ENCODE results near the gene ITPR3. TPM values are rescaled to one million over a fixed set of nuclear protein-coding genes. Genes with fewer than 3 reads are reported as not detected.

Gene ITPR3
- polyA plus RNA-seq, 1 donor (not counting 4 experiments of a cell fraction or from before 2014, with no cell fraction given) = 43.3 TPM

DNA sequence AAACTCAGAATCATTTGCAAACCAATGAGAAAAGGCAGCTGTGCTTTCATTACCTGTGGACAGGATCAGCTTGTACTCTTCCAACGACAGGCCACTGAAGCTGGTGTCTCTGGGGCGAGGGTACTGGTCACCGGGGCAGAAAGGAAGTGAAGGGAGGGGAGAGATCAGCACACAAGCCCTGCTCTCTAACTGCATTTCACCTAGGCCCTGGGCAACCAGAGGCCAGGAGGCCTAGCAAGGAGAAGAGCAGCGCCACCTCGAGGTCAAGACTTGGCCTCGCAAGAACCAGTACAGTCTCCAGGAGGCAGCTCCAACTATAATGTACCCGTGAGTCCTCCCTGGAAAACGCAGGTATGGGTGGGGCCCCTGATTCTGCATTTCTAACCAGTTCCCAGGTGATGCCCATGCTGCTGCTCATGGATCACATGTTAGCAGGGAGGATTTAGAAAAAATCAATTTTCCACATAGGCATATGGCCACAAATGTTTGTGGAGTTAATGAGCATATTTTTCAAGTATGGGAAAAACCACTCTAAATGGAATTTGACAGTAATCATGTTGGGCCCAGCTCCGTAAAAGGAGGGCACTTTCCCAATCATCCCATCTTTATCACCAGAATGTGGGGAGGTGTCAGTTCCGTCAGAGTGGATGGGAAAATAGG, 79.4 kb downstream of the ITPR3 start:
- FAIRE-seq (no peak), DNase-seq (ENCODE audit: low read depth, low spot score) (peak; percentile 61)
- H3K79me2 ChIP-seq (ENCODE audit: control insufficient read depth, insufficient read depth, low read length) = no peaks in the 10 kb centered on the region
- no peaks in the 10 kb centered on the region for H3K9me3 ChIP-seq (ENCODE audit: control insufficient read depth, low read depth, low read length)
- peaks cover 17 to 43% of the 10 kb centered on the region in 2 experiments for H3K36me3 ChIP-seq (ENCODE audit: control insufficient read depth in 2 of 2, extremely low read depth in 1 of 2, insufficient read depth in 2 of 2, low read length in 2 of 2)
- dilution Hi-C loops (cut with MboI; ENCODE audit: extremely low pct_ligation_motif_present, low sequenced_read_pairs) = no loop called here
- H3K4me1 ChIP-seq (ENCODE audit: control insufficient read depth, extremely low read depth, insufficient read depth, low read length) = peaks cover 41% of the 10 kb centered on the region
- no peak overlapping the region for H3K4me2 ChIP-seq (ENCODE audit: control insufficient read depth, extremely low read depth, insufficient read depth, low read depth, low read length)
- no peak overlapping the region for H2AFZ ChIP-seq (ENCODE audit: control insufficient read depth, low read length)
- TF ChIP-seq, protein P1, sequence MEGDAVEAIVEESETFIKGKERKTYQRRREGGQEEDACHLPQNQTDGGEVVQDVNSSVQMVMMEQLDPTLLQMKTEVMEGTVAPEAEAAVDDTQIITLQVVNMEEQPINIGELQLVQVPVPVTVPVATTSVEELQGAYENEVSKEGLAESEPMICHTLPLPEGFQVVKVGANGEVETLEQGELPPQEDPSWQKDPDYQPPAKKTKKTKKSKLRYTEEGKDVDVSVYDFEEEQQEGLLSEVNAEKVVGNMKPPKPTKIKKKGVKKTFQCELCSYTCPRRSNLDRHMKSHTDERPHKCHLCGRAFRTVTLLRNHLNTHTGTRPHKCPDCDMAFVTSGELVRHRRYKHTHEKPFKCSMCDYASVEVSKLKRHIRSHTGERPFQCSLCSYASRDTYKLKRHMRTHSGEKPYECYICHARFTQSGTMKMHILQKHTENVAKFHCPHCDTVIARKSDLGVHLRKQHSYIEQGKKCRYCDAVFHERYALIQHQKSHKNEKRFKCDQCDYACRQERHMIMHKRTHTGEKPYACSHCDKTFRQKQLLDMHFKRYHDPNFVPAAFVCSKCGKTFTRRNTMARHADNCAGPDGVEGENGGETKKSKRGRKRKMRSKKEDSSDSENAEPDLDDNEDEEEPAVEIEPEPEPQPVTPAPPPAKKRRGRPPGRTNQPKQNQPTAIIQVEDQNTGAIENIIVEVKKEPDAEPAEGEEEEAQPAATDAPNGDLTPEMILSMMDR (optimal IDR thresholded peaks at IDR 0.05 in 1 of 3, IDR thresholded peaks at IDR 0.05 in 1 of 3, conservative IDR thresholded peaks at IDR 0.05 in 1 of 3; ENCODE audit: extremely low read depth in 1 of 3, insufficient read depth in 2 of 3, low read length in 3 of 3) = peak in 2 of 3 experiments; percentile 93 to 97
- no peak for TF ChIP-seq EZH2 (IDR thresholded peaks at IDR 0.05; ENCODE audit: low read length)
- H3K9me1 ChIP-seq (ENCODE audit: control insufficient read depth, extremely low read depth, insufficient read depth, low read length) = no peaks in the 10 kb centered on the region
- peaks cover 2% of the 10 kb centered on the region for H4K20me1 ChIP-seq (ENCODE audit: control insufficient read depth, extremely low read depth, insufficient read depth, low read length)
- H3K27ac ChIP-seq (ENCODE audit: control insufficient read depth, insufficient read depth, low read length) = peak overlapping the region; percentile 34
- H3K9ac ChIP-seq (ENCODE audit: control insufficient read depth, extremely low read depth, insufficient read depth, low read length) = no peak overlapping the region
- H3K27me3 ChIP-seq (ENCODE audit: control insufficient read depth, extremely low read depth, insufficient read depth, low read length) = no peaks in the 10 kb centered on the region
- no peak overlapping the region for H3K4me3 ChIP-seq (ENCODE audit: control insufficient read depth in 2 of 3, extremely low read depth in 1 of 3, insufficient read depth in 2 of 3, low read depth in 1 of 3, low read length in 3 of 3)

DNA sequence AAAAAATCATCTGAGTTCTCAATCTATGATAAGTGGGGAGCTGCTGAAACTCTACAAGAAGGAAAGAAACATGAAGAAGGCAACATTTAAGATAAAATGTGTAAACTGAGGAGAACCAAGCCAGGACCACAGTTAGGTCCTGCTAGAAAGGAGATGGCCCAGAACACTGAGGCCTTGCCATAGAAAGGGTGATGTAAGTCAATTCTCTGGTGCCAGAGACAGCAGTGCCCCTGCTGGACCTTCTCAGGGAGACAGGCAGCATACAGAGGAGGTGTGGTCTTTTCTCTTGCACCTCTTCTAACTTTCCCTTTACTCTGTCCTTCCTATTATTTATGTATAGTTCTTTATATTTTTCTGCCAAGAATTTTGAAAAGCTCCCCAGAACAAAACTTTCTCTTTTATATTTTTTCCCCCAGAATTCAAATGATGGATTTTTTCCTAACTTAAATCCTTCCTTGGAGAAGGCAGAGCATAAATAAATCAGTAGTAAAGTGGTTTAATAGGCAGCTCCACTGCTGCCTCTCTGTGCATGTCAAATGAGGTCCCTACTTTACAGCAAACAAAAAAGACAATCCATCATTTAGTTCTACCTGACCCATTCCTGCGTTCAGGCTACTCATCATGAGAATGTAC, 81.3 kb downstream of the ITPR3 start:
- Histone ChIP-seq H3K36me3 (ENCODE audit: control insufficient read depth in 2 of 2, extremely low read depth in 1 of 2, insufficient read depth in 2 of 2, low read length in 2 of 2) (peaks cover 6 to 26% of the 10 kb centered on the region in 2 experiments), H3K79me2 (ENCODE audit: control insufficient read depth, insufficient read depth, low read length) (no peaks in the 10 kb centered on the region)

More for the DNA sequence above, 81.3 kb downstream of the ITPR3 start:
- H3K4me1 ChIP-seq (ENCODE audit: control insufficient read depth, extremely low read depth, insufficient read depth, low read length) = peaks cover 30% of the 10 kb centered on the region
- H4K20me1 ChIP-seq (ENCODE audit: control insufficient read depth, extremely low read depth, insufficient read depth, low read length) = no peaks in the 10 kb centered on the region
- TF ChIP-seq EZH2 (IDR thresholded peaks at IDR 0.05; ENCODE audit: low read length) = no peak
- TF ChIP-seq, protein P1 (optimal IDR thresholded peaks at IDR 0.05 in 1 of 3, IDR thresholded peaks at IDR 0.05 in 1 of 3, conservative IDR thresholded peaks at IDR 0.05 in 1 of 3; ENCODE audit: extremely low read depth in 1 of 3, insufficient read depth in 2 of 3, low read length in 3 of 3) = peak in 2 of 3 experiments; percentile 67 to 71
- dilution Hi-C loops (cut with MboI; ENCODE audit: extremely low pct_ligation_motif_present, low sequenced_read_pairs) = no loop called here
- no peaks in the 10 kb centered on the region for H3K9me3 ChIP-seq (ENCODE audit: control insufficient read depth, low read depth, low read length)
- no peaks in the 10 kb centered on the region for H3K9me1 ChIP-seq (ENCODE audit: control insufficient read depth, extremely low read depth, insufficient read depth, low read length)
- H2AFZ ChIP-seq (ENCODE audit: control insufficient read depth, low read length) = no peak overlapping the region
- no peak overlapping the region for H3K4me2 ChIP-seq (ENCODE audit: control insufficient read depth, extremely low read depth, insufficient read depth, low read depth, low read length)
- no peak overlapping the region for H3K9ac ChIP-seq (ENCODE audit: control insufficient read depth, extremely low read depth, insufficient read depth, low read length)
- no peak overlapping the region for H3K27ac ChIP-seq (ENCODE audit: control insufficient read depth, insufficient read depth, low read length)
- no peak for FAIRE-seq
- DNase-seq (ENCODE audit: low read depth, low spot score) = no peak
- H3K4me3 ChIP-seq (ENCODE audit: control insufficient read depth in 2 of 3, extremely low read depth in 1 of 3, insufficient read depth in 2 of 3, low read depth in 1 of 3, low read length in 3 of 3) = no peak overlapping the region
- H3K27me3 ChIP-seq (ENCODE audit: control insufficient read depth, extremely low read depth, insufficient read depth, low read length) = no peaks in the 10 kb centered on the region

Data from keratinocyte (primary cell).